ENCODE data around the gene THSD4.

THSD4 gene

DNA sequence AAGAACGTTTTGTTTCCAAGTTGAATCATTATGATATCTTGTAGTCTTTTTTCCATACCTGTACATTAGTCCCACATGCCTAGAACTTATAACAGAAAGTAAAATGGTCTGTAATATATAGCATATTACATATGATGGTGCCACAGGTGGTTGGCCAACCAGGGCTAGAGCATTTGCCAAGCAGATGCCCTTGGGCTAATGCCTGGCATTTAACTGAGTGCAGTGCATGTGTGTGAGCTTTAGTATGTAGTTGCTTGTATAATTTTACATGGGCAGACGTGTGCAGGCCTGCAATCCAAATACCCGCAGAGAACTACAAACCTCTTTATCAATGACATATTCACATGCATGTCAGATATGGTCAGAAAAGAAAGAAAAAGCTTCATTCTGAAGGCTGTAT is 27.5 kb downstream of the THSD4 start:
- Histone ChIP-seq H4K20me1 (ENCODE audit: insufficient read depth, low read length) (no peaks in the 10 kb centered on the region), H3K79me2 (ENCODE audit: insufficient read depth, low read length) (no peaks in the 10 kb centered on the region), H3K9ac (ENCODE audit: low read length) (no peak overlapping the region), H3K27me3 (ENCODE audit: insufficient read depth, low read length) (no peaks in the 10 kb centered on the region), H3K9me3 (ENCODE audit: low read length) (no peaks in the 10 kb centered on the region), H2AFZ (ENCODE audit: low read length) (no peak overlapping the region), H3K27ac (ENCODE audit: low read depth, low read length, poor library complexity, severe bottlenecking) (no peak overlapping the region), H3F3A (ENCODE audit: insufficient read depth, low read length) (no peaks in the 10 kb centered on the region), H3K36me3 (ENCODE audit: insufficient read depth, low read length) (no peaks in the 10 kb centered on the region), H3K4me2 (ENCODE audit: low read length) (no peak overlapping the region), H3K9me2 (ENCODE audit: low read depth, low read length) (no peaks in the 10 kb centered on the region), H3K4me3 (ENCODE audit: low read depth, low read length, poor library complexity, severe bottlenecking) (no peak overlapping the region), H3K4me1 (ENCODE audit: insufficient read depth, low read length, severe bottlenecking) (no peaks in the 10 kb centered on the region)
- TF ChIP-seq, protein P1, sequence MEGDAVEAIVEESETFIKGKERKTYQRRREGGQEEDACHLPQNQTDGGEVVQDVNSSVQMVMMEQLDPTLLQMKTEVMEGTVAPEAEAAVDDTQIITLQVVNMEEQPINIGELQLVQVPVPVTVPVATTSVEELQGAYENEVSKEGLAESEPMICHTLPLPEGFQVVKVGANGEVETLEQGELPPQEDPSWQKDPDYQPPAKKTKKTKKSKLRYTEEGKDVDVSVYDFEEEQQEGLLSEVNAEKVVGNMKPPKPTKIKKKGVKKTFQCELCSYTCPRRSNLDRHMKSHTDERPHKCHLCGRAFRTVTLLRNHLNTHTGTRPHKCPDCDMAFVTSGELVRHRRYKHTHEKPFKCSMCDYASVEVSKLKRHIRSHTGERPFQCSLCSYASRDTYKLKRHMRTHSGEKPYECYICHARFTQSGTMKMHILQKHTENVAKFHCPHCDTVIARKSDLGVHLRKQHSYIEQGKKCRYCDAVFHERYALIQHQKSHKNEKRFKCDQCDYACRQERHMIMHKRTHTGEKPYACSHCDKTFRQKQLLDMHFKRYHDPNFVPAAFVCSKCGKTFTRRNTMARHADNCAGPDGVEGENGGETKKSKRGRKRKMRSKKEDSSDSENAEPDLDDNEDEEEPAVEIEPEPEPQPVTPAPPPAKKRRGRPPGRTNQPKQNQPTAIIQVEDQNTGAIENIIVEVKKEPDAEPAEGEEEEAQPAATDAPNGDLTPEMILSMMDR (IDR thresholded peaks at IDR 0.05; ENCODE audit: low read length): no peak
- TF ChIP-seq EZH2 (IDR thresholded peaks at IDR 0.05; ENCODE audit: borderline replicate concordance, low read length): no peak

DNA sequence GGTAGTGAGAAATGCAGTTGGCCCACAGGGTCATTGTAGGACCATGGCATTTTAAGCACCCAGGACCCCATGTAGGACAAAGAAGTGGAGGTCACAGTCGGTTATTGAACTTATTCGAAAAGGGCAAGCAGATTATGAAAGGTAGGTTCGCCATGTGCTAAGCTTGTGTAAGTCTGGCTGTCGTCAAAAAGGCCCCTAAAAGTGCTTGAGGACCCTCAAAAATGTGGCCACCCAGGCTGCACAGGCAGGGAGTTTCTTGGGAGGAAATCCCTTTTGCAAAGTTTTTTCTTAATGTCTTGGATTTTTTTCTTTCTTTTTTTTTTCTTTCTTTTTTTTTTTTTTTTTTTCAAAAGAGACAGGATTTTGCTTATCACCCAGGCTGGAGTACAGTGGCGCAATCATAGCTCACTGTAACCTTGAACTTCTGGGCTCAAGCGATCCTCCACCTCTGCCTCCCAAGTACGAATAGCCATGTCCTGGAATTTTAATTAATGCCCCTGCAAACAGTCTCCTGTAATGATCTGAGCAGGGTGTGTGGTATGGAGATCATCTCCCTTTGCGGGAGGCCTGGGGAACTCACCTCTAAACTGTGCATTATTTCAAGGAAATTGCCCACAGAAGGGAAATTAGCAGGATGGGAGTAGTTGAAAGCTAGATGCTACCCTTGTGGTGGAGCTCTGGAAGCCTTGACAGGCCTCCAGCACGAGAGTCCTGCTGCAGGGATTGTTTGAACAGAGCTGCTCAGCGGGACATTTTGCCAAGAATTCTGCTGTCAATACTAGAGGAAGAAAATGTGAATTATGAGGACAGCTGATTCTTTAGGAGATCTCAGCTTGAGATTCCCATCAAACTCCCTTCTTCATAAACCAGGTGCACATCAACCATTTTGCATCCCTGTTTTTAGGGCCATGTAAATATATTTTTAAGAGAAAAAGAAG is 28.4 kb downstream of the THSD4 start:
- Histone ChIP-seq H3K9ac (ENCODE audit: low read length) (no peak overlapping the region), H4K20me1 (ENCODE audit: insufficient read depth, low read length) (no peaks in the 10 kb centered on the region), H3K4me2 (ENCODE audit: low read length) (no peak overlapping the region), H3K9me2 (ENCODE audit: low read depth, low read length) (no peaks in the 10 kb centered on the region), H3K27me3 (ENCODE audit: insufficient read depth, low read length) (no peaks in the 10 kb centered on the region), H3F3A (ENCODE audit: insufficient read depth, low read length) (no peaks in the 10 kb centered on the region), H3K4me3 (ENCODE audit: low read depth, low read length, poor library complexity, severe bottlenecking) (no peak overlapping the region), H3K4me1 (ENCODE audit: insufficient read depth, low read length, severe bottlenecking) (no peaks in the 10 kb centered on the region), H3K79me2 (ENCODE audit: insufficient read depth, low read length) (no peaks in the 10 kb centered on the region), H3K9me3 (ENCODE audit: low read length) (no peaks in the 10 kb centered on the region), H3K36me3 (ENCODE audit: insufficient read depth, low read length) (no peaks in the 10 kb centered on the region), H2AFZ (ENCODE audit: low read length) (no peak overlapping the region), H3K27ac (ENCODE audit: low read depth, low read length, poor library complexity, severe bottlenecking) (no peak overlapping the region)
- TF ChIP-seq, protein P1 (IDR thresholded peaks at IDR 0.05; ENCODE audit: low read length): no peak
- no peak for TF ChIP-seq EZH2 (IDR thresholded peaks at IDR 0.05; ENCODE audit: borderline replicate concordance, low read length)

DNA sequence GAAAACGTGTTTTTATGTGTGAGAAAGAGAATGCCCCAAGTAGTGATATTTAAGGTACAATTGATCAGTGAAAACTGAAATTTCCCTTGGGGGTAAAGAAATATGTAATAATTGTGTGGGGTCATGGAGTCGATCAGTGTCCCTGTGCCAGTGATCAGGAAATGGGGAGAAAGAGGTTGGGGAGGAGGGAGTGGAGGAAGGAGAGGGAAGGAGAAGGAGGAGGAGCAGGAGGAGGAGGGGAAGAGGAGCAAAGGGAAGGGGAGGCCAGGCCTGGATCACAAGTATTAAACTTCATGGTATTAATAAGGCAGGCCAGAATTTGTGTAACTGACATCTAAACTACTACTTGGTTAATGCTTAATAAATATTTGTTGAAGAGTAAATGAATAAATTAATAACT is 30.4 kb downstream of the THSD4 start:
- no peak overlapping the region for H3K4me2 ChIP-seq (ENCODE audit: low read length)
- H3K4me1 ChIP-seq (ENCODE audit: insufficient read depth, low read length, severe bottlenecking): no peaks in the 10 kb centered on the region
- H3K4me3 ChIP-seq (ENCODE audit: low read depth, low read length, poor library complexity, severe bottlenecking): no peak overlapping the region
- H3F3A ChIP-seq (ENCODE audit: insufficient read depth, low read length): no peaks in the 10 kb centered on the region
- TF ChIP-seq, protein P1 (IDR thresholded peaks at IDR 0.05; ENCODE audit: low read length): no peak
- TF ChIP-seq EZH2 (IDR thresholded peaks at IDR 0.05; ENCODE audit: borderline replicate concordance, low read length): no peak
- no peak overlapping the region for H3K9ac ChIP-seq (ENCODE audit: low read length)
- no peaks in the 10 kb centered on the region for H3K9me2 ChIP-seq (ENCODE audit: low read depth, low read length)
- no peaks in the 10 kb centered on the region for H3K27me3 ChIP-seq (ENCODE audit: insufficient read depth, low read length)
- H3K9me3 ChIP-seq (ENCODE audit: low read length): no peaks in the 10 kb centered on the region
- H3K27ac ChIP-seq (ENCODE audit: low read depth, low read length, poor library complexity, severe bottlenecking): no peak overlapping the region
- H3K79me2 ChIP-seq (ENCODE audit: insufficient read depth, low read length): no peaks in the 10 kb centered on the region
- no peak overlapping the region for H2AFZ ChIP-seq (ENCODE audit: low read length)
- no peaks in the 10 kb centered on the region for H3K36me3 ChIP-seq (ENCODE audit: insufficient read depth, low read length)
- no peaks in the 10 kb centered on the region for H4K20me1 ChIP-seq (ENCODE audit: insufficient read depth, low read length)
